PC-3 (cell line): Measurements from ENCODE around the gene GPR37L1.

Source experiments
- CTCF ChIP-seq: fragments of 300-600 bp; sonication (generic); conservative IDR thresholded peaks from 2 replicates; pipeline ENCODE4 v1.5.1; 2017; ENCODE audit warnings: antibody characterized with exemption, low read depth, mild to moderate bottlenecking, low read length
- EZH2 ChIP-seq: fragments of 300-600 bp; sonication (generic); IDR thresholded peaks from one replicate; pipeline ENCODE4 v1.6.1; 2017; ENCODE audit warnings: antibody characterized with exemption, mild to moderate bottlenecking, low read length; ENCODE audit not compliant: unreplicated experiment

DNA sequence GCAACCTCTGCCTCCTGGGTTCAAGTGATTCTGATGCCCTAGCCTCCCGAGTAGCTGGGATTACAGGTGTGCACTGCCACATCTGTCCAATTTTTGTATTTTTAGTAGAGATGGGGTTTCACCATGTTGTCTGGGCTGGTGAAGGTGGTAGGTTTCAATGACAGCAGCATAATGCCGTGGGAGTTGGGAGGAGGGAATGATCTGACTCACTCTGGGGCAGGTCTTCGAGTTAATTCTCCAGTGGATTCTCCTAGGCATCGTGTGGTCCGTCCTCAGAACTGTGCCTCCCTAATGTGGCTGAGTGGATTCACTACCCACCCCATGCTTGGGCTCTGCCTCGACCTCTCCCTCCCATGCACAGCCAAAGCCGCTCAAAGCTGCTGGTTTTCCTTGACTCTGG lies 1.7 kb upstream of the GPR37L1 start:
- TF ChIP-seq CTCF (no peak), EZH2 (no peak)
